ENCODE measurements around the gene PBX3. TPM values are rescaled to one million over a fixed set of nuclear protein-coding genes. Genes with fewer than 3 reads are reported as not detected.

Gene PBX3
- total RNA-seq, 1 experiment from 2014 or later = 46.0 TPM

GRCh38 chr9:125908136-125908535 lies 161.0 kb downstream of the PBX3 start:
- no CpG with 5 or more reads among the region's 4 CpGs for WGBS (ENCODE audit: extremely low coverage, insufficient read length, low lambda C conversion rate)
- Histone ChIP-seq H2BK120ac (ENCODE audit: low read depth, low read length, poor library complexity, severe bottlenecking) (no peak overlapping the region), H3K27ac (ENCODE audit: insufficient read length, low read depth, low read length) (no peak overlapping the region), H3K9me3 (ENCODE audit: control insufficient read depth, low read depth, low read length) (no peaks in the 10 kb centered on the region), H3K4ac (ENCODE audit: low read depth, low read length) (no peak overlapping the region), H3K9ac (ENCODE audit: extremely low read depth, insufficient read length, low read length) (peak overlapping the region; percentile 18), H3K27me3 (ENCODE audit: insufficient read depth, low read length) (no peaks in the 10 kb centered on the region), H3K4me2 (ENCODE audit: insufficient read depth, insufficient read length, low read length) (no peak overlapping the region), H4K91ac (ENCODE audit: insufficient read length, low read depth, low read length) (no peak overlapping the region), H4K8ac (replicated peaks; ENCODE audit: insufficient read length, low read depth, low read length) (no peak overlapping the region), H3K23me2 (ENCODE audit: insufficient read length, low read depth, low read length, poor library complexity, severe bottlenecking) (no peaks in the 10 kb centered on the region), H3K4me1 (ENCODE audit: insufficient read depth, low read length) (peaks cover 6% of the 10 kb centered on the region; the same call in 1 of the 2 replicates), H3T11ph (ENCODE audit: low read length) (no peak overlapping the region), H2BK15ac (ENCODE audit: low read depth, low read length) (no peak overlapping the region), H2AK5ac (ENCODE audit: insufficient read length, low read length) (no peak overlapping the region), H3K23ac (ENCODE audit: insufficient read length, low read depth, low read length) (no peak overlapping the region), H2BK5ac (ENCODE audit: insufficient read length, low read length) (no peak overlapping the region), H3K79me1 (ENCODE audit: insufficient read depth, low read depth, low read length, poor library complexity, severe bottlenecking) (peaks cover 2% of the 10 kb centered on the region), H2AFZ (ENCODE audit: low read length) (no peak overlapping the region), H4K20me1 (ENCODE audit: control insufficient read depth, insufficient read depth, insufficient read length) (no peaks in the 10 kb centered on the region), H3K56ac (ENCODE audit: insufficient read length, low read depth, low read length) (no peak overlapping the region), H2BK20ac (ENCODE audit: low read depth, low read length, poor library complexity, severe bottlenecking) (no peak overlapping the region), H3K79me2 (ENCODE audit: insufficient read depth, low read length) (no peaks in the 10 kb centered on the region), H3K18ac (ENCODE audit: insufficient read length, low read depth, low read length) (no peak overlapping the region), H4K5ac (ENCODE audit: insufficient read length, low read depth, low read length) (no peak overlapping the region), H3K14ac (ENCODE audit: insufficient read depth, low read length) (no peak overlapping the region), H2BK12ac (ENCODE audit: insufficient read length, low read depth, low read length) (no peak overlapping the region)
- no peaks in the 10 kb centered on the region for H3K27me3 Mint-ChIP-seq (ENCODE audit: low read depth)
- H3K9me3 Mint-ChIP-seq = no peaks in the 10 kb centered on the region
- peaks cover 31 to 45% of the 10 kb centered on the region in 2 experiments for H3K4me1 Mint-ChIP-seq
- no peak for TF ChIP-seq CTCF (conservative IDR thresholded peaks at IDR 0.05)
- H3K36me3 Mint-ChIP-seq (ENCODE audit: insufficient read depth in 1 of 3, low read depth in 3 of 3) = no peaks in the 10 kb centered on the region
- no peak for DNase-seq
- H3K4me3 Mint-ChIP-seq = no peak overlapping the region
- peak overlapping the region; percentile 20 to 69 (median 39); a peak in 4 of 7 replicates for H3K27ac Mint-ChIP-seq
